CD8-positive, alpha-beta memory T cell (primary cell): ENCODE results near the gene KCNK17. TPM values are rescaled to one million over a fixed set of nuclear protein-coding genes. Genes with fewer than 3 reads are reported as not detected.

Experiments
- CTCF ChIA-PET: fragments of 350-600 bp; sonication (Branson Sonifier 250); formaldehyde crosslinking; loops from one replicate; lab custom pipeline; 2021; ENCODE audit warnings: antibody characterized with exemption; lab: Charles Lee
- POLR2A ChIA-PET: fragments of 350-600 bp; sonication (Branson Sonifier 250); formaldehyde crosslinking; loops from one replicate; lab custom pipeline; 2021; ENCODE audit warnings: antibody characterized with exemption; lab: Charles Lee
- DNase-seq, 5 donors: peaks; one replicate each; pipeline versions ENCODE4 v3.0.0 to v3.0.0-alpha.2; 2020 to 2022; ENCODE audit warnings: mixed read lengths in 1 of 5
- H3K27ac ChIP-seq: one replicate; pipeline ENCODE4 v1.7.0; 2013; ENCODE audit warnings: low read depth, mild to moderate bottlenecking, low read length, moderate library complexity
- H3K27me3 ChIP-seq: 2 replicates; pipeline ENCODE4 v1.7.0; 2013; ENCODE audit warnings: low read length, mild to moderate bottlenecking; ENCODE audit not compliant: insufficient read depth, poor library complexity, severe bottlenecking
- H3K36me3 ChIP-seq: 2 replicates; pipeline ENCODE4 v1.7.0; 2013; ENCODE audit warnings: mild to moderate bottlenecking, low read length, moderate library complexity; ENCODE audit not compliant: insufficient read depth
- H3K4me1 ChIP-seq: 2 replicates; pipeline ENCODE4 v1.7.0; 2013; ENCODE audit warnings: mild to moderate bottlenecking, low read length, moderate library complexity; ENCODE audit not compliant: insufficient read depth
- H3K4me3 ChIP-seq: 2 replicates; pipeline ENCODE4 v1.7.0; 2013; ENCODE audit warnings: mild to moderate bottlenecking, low read length
- H3K9me3 ChIP-seq: 2 replicates; pipeline ENCODE4 v1.7.0; 2013; ENCODE audit warnings: mild to moderate bottlenecking, low read length
- H3K27ac Mint-ChIP-seq, 8 donors: one replicate each; pipeline ENCODE4 v1.8.0; 2020 to 2021; ENCODE audit warnings: mixed read lengths in 8 of 8, mild to moderate bottlenecking in 6 of 8, inconsistent platforms in 3 of 8, moderate library complexity in 3 of 8
- H3K27me3 Mint-ChIP-seq, 2 donors: one replicate each; pipeline ENCODE4 v1.8.0; 2020 to 2021; ENCODE audit warnings: mixed read lengths in 2 of 2, mild to moderate bottlenecking in 1 of 2, moderate library complexity in 1 of 2
- H3K36me3 Mint-ChIP-seq, 3 donors: one replicate each; pipeline ENCODE4 v1.8.0; 2020 to 2021; ENCODE audit warnings: mixed read lengths in 3 of 3, inconsistent platforms in 1 of 3, mild to moderate bottlenecking in 1 of 3
- H3K4me1 Mint-ChIP-seq, 3 donors: one replicate each; pipeline ENCODE4 v1.8.0; 2020 to 2021; ENCODE audit warnings: mixed read lengths in 3 of 3, inconsistent platforms in 1 of 3, mild to moderate bottlenecking in 1 of 3
- H3K4me3 Mint-ChIP-seq, 7 donors: one replicate each; pipeline ENCODE4 v1.8.0; 2020 to 2021; ENCODE audit warnings: mixed read lengths in 7 of 7, mild to moderate bottlenecking in 6 of 7, moderate library complexity in 4 of 7, inconsistent platforms in 2 of 7
- H3K9me3 Mint-ChIP-seq, 5 donors: one replicate each; pipeline ENCODE4 v1.8.0; 2020 to 2022; ENCODE audit warnings: mixed read lengths in 5 of 5, mild to moderate bottlenecking in 3 of 5, moderate library complexity in 2 of 5, inconsistent platforms in 1 of 5
- polyA plus RNA-seq: library from polyadenylated mRNA; unstranded; fragments of 300-500 nt; fragmentation: Illumina TruSeq; gene quantifications from one replicate; pipeline ENCODE4 v1.2.3, GENCODE V29; 2021
- total RNA-seq, 2 experiments: library from RNA; stranded (reverse); gene quantifications; one replicate each; pipeline ENCODE4 v1.2.3, GENCODE V29; 2021

KCNK17 gene
- total and polyA plus RNA-seq, 3 experiments from 2014 or later: not detected

DNA sequence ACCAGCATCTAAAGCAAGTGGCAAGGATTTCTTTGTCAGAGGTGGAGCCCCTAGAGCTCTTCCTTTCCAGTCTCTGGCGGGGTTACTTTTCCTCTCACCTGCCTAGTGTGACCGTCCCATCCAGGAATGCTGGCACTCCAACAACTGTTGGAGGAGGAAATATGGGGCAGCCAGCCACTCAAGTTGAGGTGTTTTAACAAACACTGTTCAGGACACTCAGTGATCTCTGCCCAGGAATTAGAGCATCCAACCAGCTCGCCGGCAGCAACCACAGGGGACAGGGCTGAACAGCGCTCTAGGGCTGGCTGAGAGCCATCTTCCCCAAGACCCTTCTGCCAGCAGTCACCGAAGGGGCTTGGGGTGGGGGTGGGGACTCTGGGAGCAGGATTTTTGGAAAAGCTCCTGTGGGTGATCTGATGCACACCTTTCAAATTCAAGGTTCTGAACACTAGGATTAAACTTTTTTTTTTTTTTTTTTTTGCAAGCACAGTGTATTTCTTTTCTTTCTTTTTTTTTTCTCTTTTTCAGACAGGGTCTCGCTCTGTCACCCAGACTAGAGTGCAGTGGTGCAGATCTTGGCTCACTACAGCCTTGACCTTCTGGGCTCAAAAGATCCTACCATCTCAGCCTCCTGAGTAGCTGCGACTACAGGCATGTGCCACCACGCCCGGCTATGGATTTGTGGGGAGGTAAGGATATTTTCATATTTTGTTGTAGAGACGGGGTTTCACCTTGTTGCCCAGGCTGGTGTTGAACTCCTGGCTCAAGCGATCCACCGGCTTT lies 36.7 kb upstream of the KCNK17 start:
- H3K4me3 ChIP-seq: no peak overlapping the region
- H3K36me3 Mint-ChIP-seq: no peaks in the 10 kb centered on the region
- ChIA-PET POLR2A (no interaction called here), CTCF (no interaction called here)
- no peaks in the 10 kb centered on the region for H3K4me1 ChIP-seq
- no peak for DNase-seq
- H3K4me3 Mint-ChIP-seq: no peak overlapping the region
- no peaks in the 10 kb centered on the region for H3K9me3 ChIP-seq
- no peak overlapping the region for H3K27ac Mint-ChIP-seq
- no peaks in the 10 kb centered on the region for H3K27me3 ChIP-seq
- no peak overlapping the region for H3K27ac ChIP-seq
- no peaks in the 10 kb centered on the region for H3K36me3 ChIP-seq
- no peaks in the 10 kb centered on the region for H3K4me1 Mint-ChIP-seq
- H3K9me3 Mint-ChIP-seq: no peaks in the 10 kb centered on the region
- H3K27me3 Mint-ChIP-seq: peaks cover 0 to 5% of the 10 kb centered on the region in 2 donors

DNA sequence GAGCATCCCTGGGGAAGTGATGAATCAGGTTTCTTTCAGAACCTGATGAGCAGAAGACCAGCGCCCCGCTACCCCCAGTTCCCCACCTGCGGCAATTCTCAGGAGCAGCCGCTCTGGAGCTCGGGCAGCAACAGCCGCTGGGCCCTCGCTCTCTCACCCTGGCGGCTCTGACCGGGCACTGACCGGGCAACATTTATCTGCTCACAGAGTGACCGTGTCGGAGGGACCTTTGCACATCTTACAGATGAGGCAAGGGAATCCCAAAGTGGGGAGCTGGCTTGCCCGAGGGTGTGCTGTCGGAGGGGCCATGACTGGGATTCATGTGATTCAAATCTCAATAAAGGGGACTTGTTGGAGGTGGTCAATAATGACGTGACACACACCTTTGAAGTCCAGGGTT lies 34.5 kb upstream of the KCNK17 start:
- Mint-ChIP-seq H3K36me3 (no peaks in the 10 kb centered on the region), H3K27me3 (peaks cover 0 to 5% of the 10 kb centered on the region in 2 donors), H3K4me1 (no peaks in the 10 kb centered on the region), H3K9me3 (no peaks in the 10 kb centered on the region), H3K27ac (no peak overlapping the region), H3K4me3 (no peak overlapping the region)
- Histone ChIP-seq H3K4me3 (no peak overlapping the region), H3K4me1 (no peaks in the 10 kb centered on the region), H3K9me3 (no peaks in the 10 kb centered on the region), H3K27me3 (no peaks in the 10 kb centered on the region), H3K36me3 (no peaks in the 10 kb centered on the region), H3K27ac (no peak overlapping the region)
- no peak for DNase-seq
- ChIA-PET CTCF (interaction anchor here (1.2 to 1.8 kb wide), 2 partner anchors 13 to 16 kb away, joined by 3 to 4 read pairs; no protein-coding TSS in a partner anchor), POLR2A (no interaction called here)

DNA sequence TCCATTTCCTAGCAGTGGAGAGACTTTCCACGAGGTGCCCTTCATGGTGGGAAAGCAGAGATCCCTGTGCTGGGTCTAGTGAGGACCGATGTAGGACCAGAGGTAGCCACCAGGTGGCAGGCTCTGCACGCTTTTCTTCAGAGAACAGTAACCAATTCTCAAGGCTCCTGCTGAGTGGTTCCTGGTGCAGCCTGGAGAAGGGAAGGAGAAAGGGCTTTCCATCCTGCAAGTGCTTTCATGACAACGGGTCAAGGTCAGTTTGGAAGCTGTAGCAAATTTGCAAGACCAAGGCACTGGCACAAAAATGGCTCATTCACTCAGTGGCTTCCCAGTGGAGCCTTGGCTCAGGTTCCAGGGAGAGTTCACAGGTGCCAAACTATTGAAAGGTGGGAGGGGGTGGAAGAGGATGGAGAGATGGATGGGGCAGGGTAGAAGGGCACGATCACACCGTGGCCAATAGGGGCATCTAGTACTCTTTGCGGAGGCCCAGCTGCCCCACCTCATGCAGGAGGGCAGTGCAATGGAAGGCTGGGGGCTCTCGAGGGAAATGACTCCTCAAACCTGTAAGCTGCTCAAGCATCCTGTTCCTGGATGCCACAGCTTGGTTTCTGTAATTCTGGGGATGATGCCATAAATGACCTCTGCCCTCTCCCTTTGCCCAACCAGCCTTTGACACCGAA lies 33.8 kb upstream of the KCNK17 start:
- no peaks in the 10 kb centered on the region for H3K27me3 ChIP-seq
- Mint-ChIP-seq H3K36me3 (no peaks in the 10 kb centered on the region), H3K27me3 (peaks cover 2 to 5% of the 10 kb centered on the region in 2 donors), H3K27ac (peak overlapping the region in 1 of 8 donors; percentile 32), H3K9me3 (no peaks in the 10 kb centered on the region), H3K4me3 (no peak overlapping the region), H3K4me1 (no peaks in the 10 kb centered on the region)
- H3K4me1 ChIP-seq: no peaks in the 10 kb centered on the region
- POLR2A ChIA-PET: no interaction called here
- no peaks in the 10 kb centered on the region for H3K9me3 ChIP-seq
- DNase-seq: peak in 4 of 5 donors; percentile 5 to 18 (median 14)
- H3K27ac ChIP-seq: no peak overlapping the region
- CTCF ChIA-PET: interaction anchor here (1.1 to 1.8 kb wide), 2 partner anchors 13 to 16 kb away, joined by 4 read pairs; no protein-coding TSS in a partner anchor
- H3K4me3 ChIP-seq: no peak overlapping the region
- H3K36me3 ChIP-seq: no peaks in the 10 kb centered on the region

DNA sequence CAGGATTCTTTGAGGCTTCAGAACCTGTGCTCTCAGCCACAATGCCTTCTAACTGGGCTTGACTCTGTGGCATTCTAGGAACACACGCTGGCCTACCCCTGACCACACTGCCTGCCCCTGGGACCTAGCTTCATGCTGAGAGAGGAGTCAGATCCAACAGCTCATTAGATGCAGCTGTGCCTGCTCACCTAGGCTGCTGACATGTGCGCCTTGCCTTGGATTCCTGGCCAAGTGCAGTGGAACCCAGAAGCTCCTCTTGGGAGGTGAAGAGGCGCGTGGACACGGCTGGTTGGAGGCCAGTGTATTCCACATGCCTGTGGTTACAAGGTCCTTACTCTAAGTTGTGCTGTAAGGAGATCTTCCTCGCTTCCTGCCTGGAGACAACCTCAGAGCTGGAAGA lies 33.0 kb upstream of the KCNK17 start:
- Histone ChIP-seq H3K27ac (no peak overlapping the region), H3K9me3 (no peaks in the 10 kb centered on the region), H3K27me3 (no peaks in the 10 kb centered on the region), H3K4me3 (no peak overlapping the region), H3K4me1 (no peaks in the 10 kb centered on the region), H3K36me3 (no peaks in the 10 kb centered on the region)
- no peaks in the 10 kb centered on the region for H3K36me3 Mint-ChIP-seq
- no peaks in the 10 kb centered on the region for H3K4me1 Mint-ChIP-seq
- no peak overlapping the region for H3K27ac Mint-ChIP-seq
- H3K4me3 Mint-ChIP-seq: no peak overlapping the region
- ChIA-PET POLR2A (no interaction called here), CTCF (interaction anchor here (1.1 to 1.8 kb wide), 2 partner anchors 12 to 17 kb away, joined by 4 read pairs; no protein-coding TSS in a partner anchor)
- peaks cover 2 to 5% of the 10 kb centered on the region in 2 donors for H3K27me3 Mint-ChIP-seq
- H3K9me3 Mint-ChIP-seq: no peaks in the 10 kb centered on the region
- DNase-seq: no peak

DNA sequence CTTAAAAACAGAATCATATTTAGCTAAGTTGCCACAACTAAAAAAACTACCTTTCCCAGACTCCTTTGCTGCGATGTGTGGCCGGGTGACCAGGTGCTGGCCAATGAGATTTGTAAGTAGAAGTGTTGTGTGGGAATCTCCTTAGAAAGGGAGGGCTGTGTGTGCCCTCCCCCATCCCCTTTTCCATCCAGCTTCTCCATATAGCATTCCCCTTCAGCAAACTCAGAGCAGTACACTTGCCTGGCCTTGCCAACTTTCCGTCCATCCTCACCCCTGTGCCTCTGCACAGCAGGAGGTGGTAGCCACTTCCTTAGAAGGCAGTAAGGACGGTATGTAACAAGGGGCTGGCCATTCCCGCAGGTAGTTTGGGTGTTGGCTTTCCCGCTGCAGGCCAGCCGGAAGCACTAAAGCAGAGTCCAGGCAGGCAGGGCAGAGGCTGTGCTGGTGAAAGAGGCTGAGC lies 30.6 kb upstream of the KCNK17 start:
- no peaks in the 10 kb centered on the region for H3K4me1 Mint-ChIP-seq
- Histone ChIP-seq H3K4me3 (no peak overlapping the region), H3K4me1 (no peaks in the 10 kb centered on the region), H3K36me3 (no peaks in the 10 kb centered on the region), H3K27me3 (no peaks in the 10 kb centered on the region), H3K9me3 (no peaks in the 10 kb centered on the region), H3K27ac (no peak overlapping the region)
- ChIA-PET CTCF (no interaction called here), POLR2A (no interaction called here)
- H3K4me3 Mint-ChIP-seq: no peak overlapping the region
- H3K36me3 Mint-ChIP-seq: no peaks in the 10 kb centered on the region
- peaks cover 2 to 5% of the 10 kb centered on the region in 2 donors for H3K27me3 Mint-ChIP-seq
- H3K27ac Mint-ChIP-seq: peak overlapping the region in 1 of 8 donors; percentile 41
- DNase-seq: no peak
- H3K9me3 Mint-ChIP-seq: no peaks in the 10 kb centered on the region

DNA sequence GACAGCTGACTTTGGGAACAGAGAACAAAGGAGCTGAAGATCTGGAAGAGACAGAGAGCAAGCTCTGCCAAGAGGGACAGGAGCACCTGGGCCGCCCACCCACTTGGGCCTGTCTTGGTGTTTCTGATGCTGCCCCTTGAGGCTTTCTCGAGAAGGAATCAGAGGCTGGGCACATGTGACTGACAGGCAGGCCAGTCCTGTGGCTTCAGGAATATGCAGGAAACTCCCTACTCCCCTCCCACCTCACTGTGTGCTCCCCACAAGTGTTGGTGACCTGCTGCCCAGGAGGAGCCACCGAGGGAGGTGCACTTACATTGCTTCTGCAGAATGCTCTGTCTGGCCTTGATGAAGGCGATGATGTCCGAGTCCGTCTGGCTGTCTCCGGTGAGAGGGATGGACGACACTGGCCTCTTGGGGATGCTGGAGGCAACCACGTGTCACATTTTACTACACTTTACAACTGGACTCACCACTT lies 29.2 kb upstream of the KCNK17 start:
- Histone ChIP-seq H3K4me1 (no peaks in the 10 kb centered on the region), H3K27me3 (no peaks in the 10 kb centered on the region), H3K27ac (no peak overlapping the region), H3K4me3 (no peak overlapping the region), H3K36me3 (no peaks in the 10 kb centered on the region), H3K9me3 (no peaks in the 10 kb centered on the region)
- no peaks in the 10 kb centered on the region for H3K9me3 Mint-ChIP-seq
- no peaks in the 10 kb centered on the region for H3K36me3 Mint-ChIP-seq
- CTCF ChIA-PET: no interaction called here
- H3K27me3 Mint-ChIP-seq: peaks cover 11 to 16% of the 10 kb centered on the region in 2 donors
- POLR2A ChIA-PET: no interaction called here
- H3K4me1 Mint-ChIP-seq: no peaks in the 10 kb centered on the region
- H3K4me3 Mint-ChIP-seq: no peak overlapping the region
- no peak for DNase-seq
- H3K27ac Mint-ChIP-seq: no peak overlapping the region

DNA sequence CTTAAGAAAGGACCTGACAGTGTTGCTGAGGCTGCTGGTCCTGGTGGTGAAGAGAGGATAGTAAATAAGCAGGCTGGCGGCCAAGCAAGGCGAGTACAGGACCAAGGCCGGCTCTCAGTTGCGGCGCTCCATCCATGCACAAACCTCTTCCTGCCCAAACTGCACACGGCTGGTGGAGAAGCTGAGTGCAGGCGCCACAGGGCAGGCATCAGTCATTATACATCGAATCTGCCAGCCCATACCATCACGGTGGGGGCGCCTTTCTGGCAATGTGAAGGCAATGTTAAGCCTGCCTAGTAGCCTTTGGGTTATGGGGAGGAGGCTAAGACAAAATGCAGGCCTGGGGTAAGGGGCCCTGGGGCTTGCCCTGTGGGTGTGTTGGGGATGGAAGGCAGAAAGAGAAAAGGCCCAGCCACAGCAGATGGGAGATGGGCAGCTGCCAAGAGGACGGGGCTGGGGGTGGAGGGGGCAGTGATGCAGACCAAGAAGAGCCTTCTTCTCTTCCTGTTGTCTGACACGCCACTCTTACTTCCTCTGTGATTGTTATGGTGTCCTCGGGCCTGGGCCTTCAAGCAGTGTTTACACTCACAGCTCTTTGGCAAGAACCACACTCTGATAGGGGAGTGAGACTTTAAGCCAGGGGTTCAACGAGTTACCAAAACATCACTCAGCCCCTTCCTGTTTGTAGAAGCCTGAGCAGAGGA lies 28.6 kb upstream of the KCNK17 start:
- Mint-ChIP-seq H3K36me3 (no peaks in the 10 kb centered on the region), H3K27ac (no peak overlapping the region), H3K9me3 (no peaks in the 10 kb centered on the region), H3K27me3 (peaks cover 11 to 19% of the 10 kb centered on the region in 2 donors), H3K4me1 (no peaks in the 10 kb centered on the region), H3K4me3 (no peak overlapping the region)
- ChIA-PET POLR2A (no interaction called here), CTCF (no interaction called here)
- Histone ChIP-seq H3K4me1 (no peaks in the 10 kb centered on the region), H3K27ac (no peak overlapping the region), H3K36me3 (no peaks in the 10 kb centered on the region), H3K27me3 (no peaks in the 10 kb centered on the region), H3K4me3 (no peak overlapping the region), H3K9me3 (no peaks in the 10 kb centered on the region)
- DNase-seq: no peak
